ENCODE measurements around the gene SNX27. TPM values are rescaled to one million over a fixed set of nuclear protein-coding genes. Genes with fewer than 3 reads are reported as not detected.

Gene SNX27
- total and polyA plus RNA-seq, 12 donors = 6.0 to 46.7 (median 24.1) TPM

- Histone ChIP-seq H3K36me3 (replicated peaks in 1 of 2) (peaks cover 0 to 8% of the 10 kb centered on the region in 2 donors), H3K4me3 (no peak overlapping the region), H3K27me3 (no peaks in the 10 kb centered on the region), H3K27ac (no peak overlapping the region), H3K4me1 (replicated peaks in 1 of 2) (no peaks in the 10 kb centered on the region), H3K9me3 (replicated peaks in 1 of 3) (no peaks in the 10 kb centered on the region)
- no peak for DNase-seq
- WGBS, 4 donors = 81 to 100% (median 87%) methylated on average over 1 of the region's 1 CpG
- intact Hi-C loops (cut with DNase I) = no loop called here
- TF ChIP-seq POLR2A (IDR thresholded peaks at IDR 0.05) = no peak
- TF ChIP-seq CTCF (IDR thresholded peaks at IDR 0.05) = no peak
Measured at GRCh38 chr1:151581921-151582320, 29.9 kb upstream of the SNX27 start.

GRCh38 chr1:151583796-151584195, 28.1 kb upstream of the SNX27 start:
- intact Hi-C loops (cut with DNase I) = no loop called here
- H3K4me3 ChIP-seq = no peak overlapping the region
- TF ChIP-seq POLR2A (IDR thresholded peaks at IDR 0.05) = no peak
- TF ChIP-seq CTCF (IDR thresholded peaks at IDR 0.05) = no peak
- DNase-seq = no peak
- H3K27me3 ChIP-seq = no peaks in the 10 kb centered on the region
- no peaks in the 10 kb centered on the region for H3K4me1 ChIP-seq (replicated peaks in 1 of 2)
- H3K9me3 ChIP-seq (replicated peaks in 1 of 3) = no peaks in the 10 kb centered on the region
- 69 to 93% (median 79%) methylated on average over 2 of the region's 2 CpGs for WGBS, 4 donors
- H3K36me3 ChIP-seq (replicated peaks in 1 of 2) = peaks cover 0 to 7% of the 10 kb centered on the region in 2 donors
- no peak overlapping the region for H3K27ac ChIP-seq

- Histone ChIP-seq H3K9me3 (replicated peaks in 1 of 3) (no peaks in the 10 kb centered on the region), H3K27ac (no peak overlapping the region), H3K27me3 (no peaks in the 10 kb centered on the region), H3K4me1 (replicated peaks in 1 of 2) (no peaks in the 10 kb centered on the region), H3K4me3 (no peak overlapping the region), H3K36me3 (replicated peaks in 1 of 2) (peaks cover 0 to 3% of the 10 kb centered on the region in 2 donors)
- 77 to 89% (median 85%) methylated on average over 6 of the region's 6 CpGs for WGBS, 4 donors
- DNase-seq = no peak
- TF ChIP-seq POLR2A (IDR thresholded peaks at IDR 0.05) = no peak
- TF ChIP-seq CTCF (IDR thresholded peaks at IDR 0.05) = no peak
- intact Hi-C loops (cut with DNase I) = no loop called here
Measured at GRCh38 chr1:151584278-151584677, 27.6 kb upstream of the SNX27 start.

- H3K36me3 ChIP-seq (replicated peaks in 1 of 2) = peaks cover 0 to 3% of the 10 kb centered on the region in 2 donors
- no peak for DNase-seq
- no peak overlapping the region for H3K27ac ChIP-seq
- intact Hi-C loops (cut with DNase I) = no loop called here
- H3K9me3 ChIP-seq (replicated peaks in 1 of 3) = no peaks in the 10 kb centered on the region
- WGBS, 4 donors = 79 to 88% (median 83%) methylated on average over 6 to 7 of the region's 7 CpGs
- no peaks in the 10 kb centered on the region for H3K4me1 ChIP-seq (replicated peaks in 1 of 2)
- no peaks in the 10 kb centered on the region for H3K27me3 ChIP-seq
- TF ChIP-seq POLR2A (IDR thresholded peaks at IDR 0.05) (no peak), CTCF (IDR thresholded peaks at IDR 0.05) (no peak)
- no peak overlapping the region for H3K4me3 ChIP-seq
Measured at GRCh38 chr1:151584780-151585179, 27.1 kb upstream of the SNX27 start.
